Sigmoid colon (tissue), 7 donors: ENCODE results near the gene TMEM184B. TPM values are rescaled to one million over a fixed set of nuclear protein-coding genes. Genes with fewer than 3 reads are reported as not detected.

ENCODE experiments used
- DNase-seq: peaks from one replicate; pipeline ENCODE4 v3.0.0-alpha.2; 2019
- H3K27ac ChIP-seq, 4 donors: fragments of 200-600 bp; sonication (generic); one replicate each; pipeline ENCODE4 v1.5.1; 2016 to 2019; ENCODE audit warnings: mild to moderate bottlenecking in 1 of 4
- H3K27me3 ChIP-seq, 3 donors: fragments of 200-600 bp; sonication (generic); one replicate each; pipeline ENCODE4 v1.5.1; 2019; ENCODE audit warnings: mild to moderate bottlenecking in 1 of 3
- H3K36me3 ChIP-seq, 4 donors: fragments of 200-600 bp; sonication (generic); one replicate each; pipeline ENCODE4 v1.5.1; 2016 to 2019
- H3K4me1 ChIP-seq, 4 donors: fragments of 200-600 bp; sonication (generic); one replicate each; pipeline ENCODE4 v1.5.1; 2017 to 2019
- H3K4me3 ChIP-seq, 4 donors: fragments of 200-600 bp; sonication (generic); one replicate each; pipeline ENCODE4 v1.5.1; 2017 to 2019; ENCODE audit warnings: mild to moderate bottlenecking in 2 of 4, moderate library complexity in 1 of 4
- H3K9me3 ChIP-seq, 4 donors: fragments of 200-600 bp in 3 of 4; sonication (generic) in 3 of 4; one replicate each; pipeline versions ENCODE4 v1.5.1 to v1.6.1; 2013 to 2019
- EP300 ChIP-seq, 4 donors: sonication (generic); formaldehyde crosslinking; IDR thresholded peaks; one replicate each; pipeline ENCODE4 v1.6.1; 2017; ENCODE audit warnings: antibody characterized with exemption in 4 of 4
- POLR2A ChIP-seq, 2 donors: fragments of 450-650 bp; IDR thresholded peaks; one replicate each; pipeline ENCODE4 v1.6.1; 2016; ENCODE audit warnings: antibody characterized with exemption in 2 of 2, mild to moderate bottlenecking in 2 of 2, moderate library complexity in 2 of 2
- POLR2AphosphoS5 ChIP-seq, 4 donors: sonication (generic); formaldehyde crosslinking; IDR thresholded peaks; one replicate each; pipeline ENCODE4 v1.6.1; 2017; ENCODE audit warnings: antibody characterized with exemption in 4 of 4
- WGBS, 2 donors: extraction: QIAGEN DNeasy Blood & Tissue Kit; methylation state at CpG; one replicate each; pipeline ENCODE4 v1.1.7; 2013; 5-methylcytosine and 5-hydroxymethylcytosine counted together
- intact Hi-C: fragments of 100-400 bp; cut with DNase I; formaldehyde crosslinking; loops from one replicate; pipeline ENCODE4 v1.15.1; 2023
- polyA plus RNA-seq, 3 donors: library from polyadenylated mRNA; stranded (reverse); fragments of 200-250 nt; gene quantifications; one replicate each; pipeline ENCODE4 v1.2.3, GENCODE V29; 2013
- total RNA-seq, 4 donors: library from RNA; depleted of rRNA; stranded (reverse); fragments of >200 nt; gene quantifications; one replicate each; pipeline ENCODE4 v1.1.0, GENCODE V29; 2016
- TF ChIP-seq, protein P1 (sequence below), 4 experiments: fragments of 450-650 bp in 3 of 4; fragments of 200-600 bp in 1 of 4; IDR thresholded peaks; one replicate each; pipeline ENCODE4 v1.5.1; 2016 to 2019; ENCODE audit warnings: antibody characterized with exemption in 4 of 4, mild to moderate bottlenecking in 3 of 4, moderate library complexity in 2 of 4
- donor health status: healthy with polysubstance abuse.
- donor health status: Bipolar disorder and iron deficiency.
- donor health status: healthy.

TMEM184B gene
- total and polyA plus RNA-seq, 7 donors = 7.2 to 96.4 (median 42.6) TPM

DNA sequence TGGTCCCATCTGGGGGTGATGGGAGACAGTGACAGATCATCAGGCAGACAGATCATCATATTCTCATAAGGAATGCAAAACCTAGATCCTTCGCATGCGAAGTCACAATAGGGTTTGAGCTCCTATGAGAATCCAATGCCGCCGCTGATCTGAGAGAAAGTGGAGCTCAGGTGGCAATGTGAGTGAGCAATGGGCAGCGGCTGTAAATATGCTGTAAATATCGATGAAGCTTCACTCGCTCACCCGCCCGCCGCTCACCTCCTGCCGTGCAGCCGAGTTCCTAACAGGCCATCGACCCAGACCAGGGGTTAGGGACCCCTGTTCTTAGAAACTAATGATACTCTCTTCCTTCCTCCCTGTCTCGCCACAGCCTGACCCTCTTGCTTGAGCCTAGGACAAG is 81.8 kb downstream of the TMEM184B start:
- DNase-seq = no peak
- TF ChIP-seq POLR2AphosphoS5 (IDR thresholded peaks at IDR 0.05) (no peak), POLR2A (IDR thresholded peaks at IDR 0.05) (no peak), EP300 (IDR thresholded peaks at IDR 0.05) (no peak)
- TF ChIP-seq, protein P1, sequence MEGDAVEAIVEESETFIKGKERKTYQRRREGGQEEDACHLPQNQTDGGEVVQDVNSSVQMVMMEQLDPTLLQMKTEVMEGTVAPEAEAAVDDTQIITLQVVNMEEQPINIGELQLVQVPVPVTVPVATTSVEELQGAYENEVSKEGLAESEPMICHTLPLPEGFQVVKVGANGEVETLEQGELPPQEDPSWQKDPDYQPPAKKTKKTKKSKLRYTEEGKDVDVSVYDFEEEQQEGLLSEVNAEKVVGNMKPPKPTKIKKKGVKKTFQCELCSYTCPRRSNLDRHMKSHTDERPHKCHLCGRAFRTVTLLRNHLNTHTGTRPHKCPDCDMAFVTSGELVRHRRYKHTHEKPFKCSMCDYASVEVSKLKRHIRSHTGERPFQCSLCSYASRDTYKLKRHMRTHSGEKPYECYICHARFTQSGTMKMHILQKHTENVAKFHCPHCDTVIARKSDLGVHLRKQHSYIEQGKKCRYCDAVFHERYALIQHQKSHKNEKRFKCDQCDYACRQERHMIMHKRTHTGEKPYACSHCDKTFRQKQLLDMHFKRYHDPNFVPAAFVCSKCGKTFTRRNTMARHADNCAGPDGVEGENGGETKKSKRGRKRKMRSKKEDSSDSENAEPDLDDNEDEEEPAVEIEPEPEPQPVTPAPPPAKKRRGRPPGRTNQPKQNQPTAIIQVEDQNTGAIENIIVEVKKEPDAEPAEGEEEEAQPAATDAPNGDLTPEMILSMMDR (IDR thresholded peaks at IDR 0.05) = no peak
- WGBS, 2 donors = 95 to 97% methylated on average over 14 of the region's 14 CpGs

DNA sequence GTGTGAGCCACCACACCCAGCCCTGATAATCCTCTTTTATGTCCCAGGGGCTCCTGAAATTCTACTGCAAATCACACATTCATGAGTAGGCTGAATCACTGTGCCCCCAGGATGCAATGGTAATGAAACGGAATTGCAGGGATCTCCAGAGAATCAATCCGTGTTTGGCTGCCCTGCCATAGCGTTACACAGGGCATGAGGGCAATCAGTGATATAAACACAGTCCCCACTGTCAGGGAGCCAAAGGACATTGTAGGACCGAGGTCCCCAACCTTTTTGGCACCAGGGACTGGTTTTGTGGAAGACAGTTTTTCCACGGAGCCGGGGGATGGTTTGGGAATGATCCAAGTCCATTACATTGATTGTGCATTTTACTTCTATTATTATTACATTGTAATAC is 82.2 kb downstream of the TMEM184B start:
- no peak overlapping the region for H3K27ac ChIP-seq
- TF ChIP-seq POLR2AphosphoS5 (IDR thresholded peaks at IDR 0.05) = no peak
- TF ChIP-seq, protein P1 (IDR thresholded peaks at IDR 0.05) = no peak
- TF ChIP-seq EP300 (IDR thresholded peaks at IDR 0.05) = no peak
- no peak for TF ChIP-seq POLR2A (IDR thresholded peaks at IDR 0.05)
- no peaks in the 10 kb centered on the region for H3K36me3 ChIP-seq
- H3K9me3 ChIP-seq = no peaks in the 10 kb centered on the region
- WGBS, 2 donors = 83 to 86% methylated on average over 6 of the region's 6 CpGs
- intact Hi-C loops = no loop called here
- H3K4me3 ChIP-seq = no peak overlapping the region
- DNase-seq = no peak
- H3K4me1 ChIP-seq = peaks cover 0 to 17% (median 3%) of the 10 kb centered on the region in 4 donors
- no peaks in the 10 kb centered on the region for H3K27me3 ChIP-seq

More for the DNA sequence above, 81.8 kb downstream of the TMEM184B start:
- H3K4me1 ChIP-seq = peaks cover 0 to 17% (median 3%) of the 10 kb centered on the region in 4 donors
- intact Hi-C loops = no loop called here
- no peaks in the 10 kb centered on the region for H3K9me3 ChIP-seq
- H3K4me3 ChIP-seq = no peak overlapping the region
- H3K27ac ChIP-seq = no peak overlapping the region
- no peaks in the 10 kb centered on the region for H3K27me3 ChIP-seq
- H3K36me3 ChIP-seq = no peaks in the 10 kb centered on the region

DNA sequence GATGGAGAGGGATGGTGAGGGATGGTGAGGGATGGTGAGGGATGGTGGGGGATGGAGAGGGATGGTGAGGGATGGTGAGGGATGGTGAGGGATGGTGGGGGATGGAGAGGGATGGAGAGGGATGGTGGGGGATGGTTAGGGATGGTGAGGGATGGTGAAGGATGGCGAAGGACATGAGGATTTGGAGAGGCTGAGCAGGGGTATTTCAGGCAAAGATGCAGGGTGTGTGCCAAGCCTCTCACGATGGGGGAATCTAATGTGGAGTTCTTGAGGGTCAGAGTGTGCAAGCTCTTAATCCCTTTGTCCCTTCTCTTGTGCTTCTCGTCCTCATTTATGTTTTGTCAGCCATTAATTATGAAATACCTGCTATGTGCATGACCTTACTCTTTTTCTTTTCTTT is 83.7 kb downstream of the TMEM184B start:
- TF ChIP-seq, protein P1 (IDR thresholded peaks at IDR 0.05) = no peak
- TF ChIP-seq POLR2A (IDR thresholded peaks at IDR 0.05) (no peak), EP300 (IDR thresholded peaks at IDR 0.05) (no peak), POLR2AphosphoS5 (IDR thresholded peaks at IDR 0.05) (no peak)
- no peaks in the 10 kb centered on the region for H3K27me3 ChIP-seq
- H3K4me1 ChIP-seq = peaks cover 0 to 8% (median under 1%) of the 10 kb centered on the region in 4 donors
- H3K27ac ChIP-seq = no peak overlapping the region
- DNase-seq = no peak
- 79 to 87% methylated on average over 3 of the region's 3 CpGs for WGBS, 2 donors
- no peaks in the 10 kb centered on the region for H3K9me3 ChIP-seq
- H3K4me3 ChIP-seq = no peak overlapping the region
- H3K36me3 ChIP-seq = no peaks in the 10 kb centered on the region
- intact Hi-C loops = loop anchor here (10.0 kb wide), 1 partner anchor 344 kb away; the partner anchor contains the start of genes ANKRD54 and EIF3L

DNA sequence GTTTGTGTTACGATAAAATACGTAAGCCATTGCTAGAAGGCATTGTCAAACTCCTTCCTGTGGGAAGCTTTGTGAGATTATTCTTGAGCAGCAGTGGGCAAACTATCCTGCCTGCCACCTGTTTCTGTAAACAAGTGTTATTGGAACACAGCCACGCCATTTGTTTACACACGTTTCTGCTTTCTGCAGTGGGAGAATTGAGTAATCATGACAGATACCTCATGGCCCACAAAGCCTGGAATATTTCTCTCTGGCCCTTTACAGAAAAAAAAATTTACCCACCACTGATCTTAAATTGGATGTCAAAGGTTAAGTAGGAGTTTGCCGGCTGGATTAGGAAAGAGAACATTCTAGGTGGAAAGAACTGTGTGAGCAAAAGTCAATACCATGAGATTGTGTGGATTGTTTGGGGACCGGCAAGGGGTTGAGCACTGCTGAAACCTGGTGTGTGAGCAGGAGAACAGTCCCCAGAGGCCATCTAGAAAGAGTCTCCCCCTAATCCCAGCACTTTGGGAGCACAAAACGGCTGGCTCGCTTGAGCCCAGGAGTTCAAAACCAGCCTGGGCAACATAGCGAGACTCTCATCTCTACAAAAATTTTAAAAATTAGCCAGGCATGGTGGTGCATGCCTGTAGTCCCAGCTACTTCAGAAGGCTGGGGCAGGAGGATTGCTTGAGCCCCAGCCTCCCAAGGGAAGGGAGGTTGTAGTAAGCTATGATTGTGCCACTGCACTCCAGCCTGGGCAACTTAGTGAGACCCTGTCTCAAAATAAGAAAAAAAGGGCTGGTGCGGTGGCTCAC is 85.2 kb downstream of the TMEM184B start:
- no peaks in the 10 kb centered on the region for H3K36me3 ChIP-seq
- TF ChIP-seq POLR2AphosphoS5 (IDR thresholded peaks at IDR 0.05) (no peak), POLR2A (IDR thresholded peaks at IDR 0.05) (no peak), EP300 (IDR thresholded peaks at IDR 0.05) (no peak)
- TF ChIP-seq, protein P1 (IDR thresholded peaks at IDR 0.05) = no peak
- no peak for DNase-seq
- intact Hi-C loops = loop anchor here (10.0 kb wide), 1 partner anchor 343 kb away; the partner anchor contains the start of genes ANKRD54 and EIF3L
- H3K4me3 ChIP-seq = no peak overlapping the region
- H3K9me3 ChIP-seq = no peaks in the 10 kb centered on the region
- H3K4me1 ChIP-seq = peaks cover 0 to 8% (median 0%) of the 10 kb centered on the region in 4 donors
- no peaks in the 10 kb centered on the region for H3K27me3 ChIP-seq
- H3K27ac ChIP-seq = no peak overlapping the region
- WGBS, 2 donors = 45 to 70% methylated on average over 10 of the region's 10 CpGs
